WI38 (cell line): Measurements from ENCODE around the gene TCEANC2.
"Not testable (repeated sequence)": the region's sequence is repeated elsewhere in the genome, so short reads cannot be mapped to it uniquely, and the experiment has no call there.

Experiments used
- H3K4me3 ChIP-seq: 2 replicates; pipeline ENCODE4 v1.5.1; 2011; ENCODE audit warnings: low read depth, mild to moderate bottlenecking, control low read depth, low read length
- TF ChIP-seq, protein P1 (sequence below): IDR thresholded peaks from 2 replicates; pipeline ENCODE4 v1.5.1; 2012; ENCODE audit warnings: low read depth, mild to moderate bottlenecking, control low read depth, low read length

TCEANC2 gene

DNA sequence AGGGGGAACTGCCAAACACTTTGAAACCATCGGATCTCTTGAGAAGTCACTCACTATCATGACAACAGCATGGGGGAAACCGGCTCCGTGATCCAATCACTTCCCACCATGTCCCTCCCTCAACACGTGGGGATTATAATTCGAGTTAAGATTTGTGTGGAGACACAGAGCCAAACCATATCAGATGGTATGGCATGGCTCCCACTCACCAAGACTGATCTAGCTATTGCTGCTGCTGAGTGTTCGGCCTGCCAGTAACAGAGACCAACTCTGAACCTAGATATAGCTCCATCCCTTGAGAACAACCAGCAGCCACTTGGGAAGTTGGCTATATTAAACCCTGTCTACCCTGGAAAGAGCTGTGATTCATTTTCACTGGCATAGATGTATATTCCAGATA lies 50.0 kb downstream of the TCEANC2 start:
- H3K4me3 ChIP-seq = no peak overlapping the region
- TF ChIP-seq, protein P1, sequence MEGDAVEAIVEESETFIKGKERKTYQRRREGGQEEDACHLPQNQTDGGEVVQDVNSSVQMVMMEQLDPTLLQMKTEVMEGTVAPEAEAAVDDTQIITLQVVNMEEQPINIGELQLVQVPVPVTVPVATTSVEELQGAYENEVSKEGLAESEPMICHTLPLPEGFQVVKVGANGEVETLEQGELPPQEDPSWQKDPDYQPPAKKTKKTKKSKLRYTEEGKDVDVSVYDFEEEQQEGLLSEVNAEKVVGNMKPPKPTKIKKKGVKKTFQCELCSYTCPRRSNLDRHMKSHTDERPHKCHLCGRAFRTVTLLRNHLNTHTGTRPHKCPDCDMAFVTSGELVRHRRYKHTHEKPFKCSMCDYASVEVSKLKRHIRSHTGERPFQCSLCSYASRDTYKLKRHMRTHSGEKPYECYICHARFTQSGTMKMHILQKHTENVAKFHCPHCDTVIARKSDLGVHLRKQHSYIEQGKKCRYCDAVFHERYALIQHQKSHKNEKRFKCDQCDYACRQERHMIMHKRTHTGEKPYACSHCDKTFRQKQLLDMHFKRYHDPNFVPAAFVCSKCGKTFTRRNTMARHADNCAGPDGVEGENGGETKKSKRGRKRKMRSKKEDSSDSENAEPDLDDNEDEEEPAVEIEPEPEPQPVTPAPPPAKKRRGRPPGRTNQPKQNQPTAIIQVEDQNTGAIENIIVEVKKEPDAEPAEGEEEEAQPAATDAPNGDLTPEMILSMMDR = no peak

DNA sequence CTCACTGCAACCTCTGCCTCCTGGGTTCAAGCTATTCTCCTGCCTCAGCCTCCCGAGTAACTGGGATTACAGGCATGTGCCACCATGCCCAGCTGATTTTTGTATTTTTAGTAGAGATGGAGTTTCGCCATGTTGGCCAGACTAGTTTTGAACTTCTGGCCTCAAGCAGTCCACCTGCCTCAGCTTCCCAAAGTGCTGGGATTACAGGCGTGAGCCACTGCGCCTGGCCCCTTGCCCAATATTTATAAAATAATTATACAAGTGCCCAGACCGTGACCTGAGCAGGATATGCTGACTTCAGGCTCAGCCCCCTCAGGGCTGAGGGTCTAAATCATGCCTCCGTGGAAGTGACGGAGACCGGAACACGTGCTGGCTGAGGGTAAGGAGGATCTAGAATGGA lies 51.2 kb downstream of the TCEANC2 start:
- not testable (repeated sequence) for H3K4me3 ChIP-seq

DNA sequence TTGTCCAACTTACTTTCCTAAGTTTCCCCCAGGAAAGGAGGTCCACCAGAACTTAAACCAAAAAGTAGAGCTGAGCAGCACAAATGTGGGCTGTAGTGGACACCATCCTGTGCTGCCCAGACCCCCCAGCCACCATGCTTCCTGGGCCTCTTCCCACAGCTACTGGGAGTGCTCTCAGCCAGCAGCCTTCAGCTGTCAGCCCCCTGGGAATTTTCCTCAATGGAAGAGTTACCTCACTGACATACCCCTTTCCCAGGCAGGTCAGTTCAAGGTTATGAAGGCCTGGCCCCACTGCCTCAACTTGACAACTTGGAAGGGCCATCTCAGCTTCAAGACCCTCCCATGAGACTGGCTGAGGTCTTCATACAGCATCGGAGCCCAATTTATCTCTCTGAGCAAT lies 51.7 kb downstream of the TCEANC2 start:
- TF ChIP-seq, protein P1 = no peak

DNA sequence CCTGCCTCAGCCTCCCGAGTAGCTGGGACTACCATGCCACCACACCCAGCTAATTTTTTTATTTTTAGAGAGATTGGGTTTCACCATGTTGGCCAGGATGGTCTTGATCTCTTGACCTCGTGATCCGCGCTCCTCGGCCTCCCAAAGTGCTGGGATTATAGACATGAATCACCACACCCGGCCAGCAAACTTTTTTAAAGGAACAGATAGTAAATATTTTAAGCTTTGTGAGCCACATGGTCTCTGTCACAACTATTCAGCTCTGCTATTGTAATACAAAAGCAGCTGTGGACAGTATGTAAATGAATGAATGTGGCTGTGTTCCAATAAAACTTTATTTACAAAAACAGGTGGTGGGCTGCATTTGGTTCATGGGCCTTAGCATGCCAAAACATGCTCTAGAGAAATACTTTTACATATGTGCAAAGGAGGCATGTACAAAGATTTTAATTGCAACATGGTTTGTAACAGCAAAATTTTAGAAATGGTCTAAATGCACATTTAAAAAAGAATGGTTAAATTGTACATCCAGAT lies 52.4 kb downstream of the TCEANC2 start:
- H3K4me3 ChIP-seq = no peak overlapping the region
- TF ChIP-seq, protein P1 = no peak

More for the DNA sequence above, 51.7 kb downstream of the TCEANC2 start:
- H3K4me3 ChIP-seq = no peak overlapping the region

DNA sequence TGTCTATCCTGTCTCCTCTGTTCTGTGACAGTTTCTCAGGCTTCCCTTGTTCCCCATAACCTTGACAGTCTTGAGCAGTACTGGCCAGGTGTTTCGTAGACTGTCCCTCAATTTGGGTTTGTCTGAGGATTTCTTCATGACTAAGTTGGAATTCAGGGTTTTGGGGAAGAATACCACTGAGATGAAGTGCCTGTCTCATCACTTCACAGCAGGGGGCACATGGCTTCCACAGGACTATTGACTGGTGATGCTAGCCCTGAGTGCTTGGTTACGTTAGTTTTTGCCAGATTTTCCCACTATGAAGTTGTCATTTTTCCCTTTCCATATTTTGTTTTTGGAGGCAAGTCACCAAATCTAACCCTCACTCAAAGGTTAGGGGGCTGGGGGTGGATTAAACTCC lies 53.7 kb downstream of the TCEANC2 start:
- TF ChIP-seq, protein P1 = no peak

DNA sequence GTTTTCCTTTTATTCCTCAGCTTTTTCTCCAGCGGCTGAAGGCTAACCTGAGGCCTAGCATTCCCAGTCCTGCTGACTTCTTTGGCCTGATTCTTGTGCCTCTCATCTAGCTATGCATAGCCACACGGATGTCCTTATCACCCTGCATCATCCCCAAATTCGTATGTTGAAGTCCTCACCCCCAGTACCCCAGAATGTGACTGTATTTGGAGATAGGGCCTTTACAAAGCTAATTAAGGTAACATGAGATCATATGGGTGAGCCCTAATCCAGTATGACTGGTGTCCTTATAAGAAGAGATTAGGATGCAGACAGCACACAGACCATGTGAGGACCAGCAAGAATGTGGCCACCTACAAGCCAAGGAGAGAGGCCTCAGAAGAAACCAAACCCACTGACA lies 54.7 kb downstream of the TCEANC2 start:
- TF ChIP-seq, protein P1 = no peak
- H3K4me3 ChIP-seq = no peak overlapping the region

More for the DNA sequence above, 53.7 kb downstream of the TCEANC2 start:
- H3K4me3 ChIP-seq = no peak overlapping the region

DNA sequence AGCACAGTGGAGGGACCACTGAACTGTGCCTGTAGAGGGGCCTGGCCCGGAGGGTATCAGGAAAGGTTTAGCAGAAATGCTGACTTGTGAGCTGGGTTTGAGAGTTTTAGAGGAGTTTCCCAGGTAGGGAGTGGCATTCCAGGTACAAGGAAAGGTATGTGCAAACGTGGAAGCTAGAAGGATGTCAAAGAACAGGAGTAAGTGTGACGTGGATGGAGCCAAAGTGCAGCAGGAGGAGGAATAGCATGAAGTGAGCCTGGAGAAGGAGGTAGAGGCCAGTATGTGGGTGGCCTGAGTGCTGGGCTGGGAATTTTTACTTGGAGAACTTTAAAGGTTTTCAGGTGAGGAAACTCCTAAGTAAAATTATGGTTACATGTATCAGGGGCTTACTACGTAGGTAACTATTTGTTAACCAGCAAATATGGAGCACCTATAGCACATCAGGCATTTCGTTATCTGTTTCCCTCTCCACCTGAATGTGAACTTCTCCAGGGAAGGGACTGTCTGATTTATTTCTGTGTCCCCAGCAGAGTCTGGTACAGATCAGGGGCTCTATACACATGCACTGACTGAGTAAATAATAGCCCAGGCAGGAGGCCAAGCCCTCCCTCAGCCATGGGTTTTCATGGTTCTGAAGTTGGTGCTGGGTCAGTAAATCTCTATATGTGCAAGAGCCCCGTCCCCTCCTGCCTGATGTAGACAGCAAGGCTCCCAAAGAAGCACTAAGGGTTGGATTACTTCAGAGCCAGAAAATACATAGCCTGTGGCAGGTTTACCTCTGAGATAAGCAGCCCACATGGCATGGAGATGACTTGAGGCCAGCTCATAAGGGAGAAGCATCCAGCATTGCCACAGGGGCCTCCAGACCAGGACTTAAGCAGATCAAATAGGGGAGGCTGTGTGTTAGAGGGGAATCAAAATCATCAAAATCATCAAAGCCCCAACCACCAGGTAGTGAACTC lies 56.0 kb downstream of the TCEANC2 start:
- TF ChIP-seq, protein P1 = no peak
- no peak overlapping the region for H3K4me3 ChIP-seq
